ENCODE data around the gene NUP62CL.

Gene NUP62CL

DNA sequence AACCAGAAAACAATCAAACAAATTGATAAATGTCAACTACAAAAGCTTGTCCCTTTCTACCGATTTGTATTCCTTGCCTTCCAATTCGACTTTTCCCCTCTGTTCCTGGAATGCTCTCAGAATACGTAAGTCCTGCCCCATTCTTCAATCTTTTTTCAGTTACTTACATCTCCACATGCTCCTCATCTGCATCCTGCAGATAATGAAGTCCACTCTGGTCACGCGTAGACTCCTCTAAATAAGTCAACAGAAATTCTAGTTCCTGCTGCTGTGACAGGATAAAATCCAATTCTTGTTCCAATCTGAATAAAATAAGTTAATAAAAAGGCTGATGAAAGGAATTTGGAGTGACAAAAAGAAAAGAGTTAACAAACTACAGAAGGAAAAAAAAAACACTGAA lies 53.2 kb downstream of the NUP62CL start:
- DNase-seq, result no peak

DNA sequence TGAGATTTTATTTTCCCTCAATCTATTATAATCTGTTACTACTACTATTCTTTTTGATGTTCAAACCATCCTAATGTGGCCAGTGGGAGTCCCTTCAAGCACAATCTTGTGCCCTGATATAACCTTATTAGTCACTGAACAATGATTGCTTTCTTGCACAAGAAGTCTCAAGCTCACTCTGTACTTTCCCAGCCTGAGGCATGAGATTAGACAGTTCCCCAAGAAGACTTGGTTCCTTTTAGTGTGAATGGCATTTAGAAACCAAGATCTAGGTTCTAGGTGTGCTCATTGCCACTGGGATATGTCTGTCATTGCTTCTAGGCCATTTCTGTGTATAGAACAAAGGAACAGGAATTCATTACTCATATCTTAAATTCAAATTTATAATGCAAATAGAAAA lies 59.6 kb downstream of the NUP62CL start:
- DNase-seq, result no peak

DNA sequence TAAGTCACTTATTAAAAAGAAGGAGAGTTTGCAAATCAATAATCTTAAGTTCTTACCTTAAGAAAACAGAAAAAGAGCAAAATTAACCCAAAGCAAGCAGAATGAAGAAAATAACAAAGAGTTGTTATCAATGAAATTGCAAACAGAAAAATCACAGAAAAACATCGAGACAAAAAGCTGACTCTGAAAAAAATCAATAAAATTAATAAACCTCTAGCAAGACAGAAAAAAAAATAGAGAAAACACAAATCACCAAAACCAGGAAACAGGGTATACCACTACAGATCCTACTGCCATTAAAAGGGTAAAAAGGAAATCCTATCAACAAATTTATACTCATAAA lies 70.3 kb downstream of the NUP62CL start:
- DNase-seq, result no peak

DNA sequence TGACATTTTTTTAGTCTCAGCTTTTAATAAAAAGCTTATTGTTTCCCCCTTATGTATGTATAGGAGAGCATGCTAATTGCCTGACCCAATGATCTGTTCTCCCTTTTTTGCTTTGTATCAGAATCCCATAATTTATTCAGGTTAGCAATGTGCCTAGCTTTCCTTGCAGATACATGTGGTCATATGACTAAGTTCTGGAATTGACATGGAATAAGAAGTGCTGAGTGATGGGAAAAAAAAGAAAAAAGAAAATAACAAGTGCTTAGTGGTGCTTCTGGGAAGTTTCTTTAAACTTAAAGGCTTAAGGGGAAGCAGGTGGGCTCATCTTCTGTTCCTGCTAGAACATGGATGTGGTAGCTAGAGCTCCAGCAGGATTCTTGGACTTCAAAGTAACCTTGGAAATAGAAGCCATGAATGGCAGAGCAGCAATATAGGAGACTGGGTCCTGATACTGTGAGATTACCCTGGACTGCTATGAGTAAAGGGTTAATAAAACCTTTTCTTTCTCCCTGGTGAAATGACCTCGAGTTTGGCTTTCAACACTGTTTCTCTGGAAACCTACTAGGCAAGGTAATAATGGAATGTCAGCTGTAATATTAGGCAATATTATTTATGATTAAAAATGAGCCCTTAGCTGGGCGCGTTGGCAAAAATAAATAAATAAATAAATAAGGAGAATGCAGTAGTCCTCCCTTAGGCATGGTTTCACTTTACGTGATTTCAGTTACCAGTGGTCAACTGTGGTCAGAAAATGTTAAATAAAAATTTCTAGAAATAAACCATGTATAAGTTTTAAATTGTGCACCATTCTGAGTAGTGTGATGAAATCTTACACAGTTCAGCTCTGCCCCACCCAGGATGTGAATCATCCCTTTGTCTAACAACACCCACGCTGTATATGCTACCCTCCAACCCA lies 70.9 kb downstream of the NUP62CL start:
- DNase-seq, result no peak

DNA sequence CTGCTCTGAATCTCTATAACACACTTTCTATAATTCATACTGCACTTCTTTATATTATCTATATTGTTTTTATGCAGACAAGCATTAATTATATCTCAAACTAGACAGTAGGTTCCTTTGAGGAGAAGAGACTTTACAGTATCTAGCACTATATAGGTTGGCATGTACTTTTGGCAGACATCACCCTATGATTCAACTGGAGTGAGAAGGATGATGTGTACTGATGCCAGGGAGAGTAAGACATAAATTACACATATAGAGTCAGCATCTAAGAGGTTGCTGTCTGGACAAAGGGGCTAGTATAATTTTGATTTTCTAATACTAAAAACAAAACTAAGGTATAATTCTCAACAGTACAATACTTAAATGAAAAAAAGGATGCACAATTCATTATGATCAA lies 82.5 kb downstream of the NUP62CL start:
- DNase-seq, result no peak

DNA sequence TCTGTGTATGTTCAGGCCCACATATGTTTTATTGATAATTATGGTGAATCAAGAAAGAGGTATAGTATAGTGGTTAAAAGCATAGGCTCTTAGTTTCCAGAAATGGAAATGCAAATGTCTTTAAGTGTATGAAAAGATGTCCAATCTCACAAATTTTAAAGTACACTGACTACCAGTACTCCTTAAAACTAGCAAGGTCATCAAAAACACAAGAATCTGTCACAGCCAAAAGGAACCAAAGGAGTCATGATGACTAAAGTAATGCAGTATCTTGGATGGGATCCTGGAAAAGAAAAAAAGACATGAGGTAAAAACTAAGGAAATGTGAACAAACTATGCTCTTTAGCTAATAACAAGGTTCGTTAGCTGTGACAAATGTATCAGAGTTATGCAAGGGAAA lies 87.0 kb downstream of the NUP62CL start:
- no peak for DNase-seq

DNA sequence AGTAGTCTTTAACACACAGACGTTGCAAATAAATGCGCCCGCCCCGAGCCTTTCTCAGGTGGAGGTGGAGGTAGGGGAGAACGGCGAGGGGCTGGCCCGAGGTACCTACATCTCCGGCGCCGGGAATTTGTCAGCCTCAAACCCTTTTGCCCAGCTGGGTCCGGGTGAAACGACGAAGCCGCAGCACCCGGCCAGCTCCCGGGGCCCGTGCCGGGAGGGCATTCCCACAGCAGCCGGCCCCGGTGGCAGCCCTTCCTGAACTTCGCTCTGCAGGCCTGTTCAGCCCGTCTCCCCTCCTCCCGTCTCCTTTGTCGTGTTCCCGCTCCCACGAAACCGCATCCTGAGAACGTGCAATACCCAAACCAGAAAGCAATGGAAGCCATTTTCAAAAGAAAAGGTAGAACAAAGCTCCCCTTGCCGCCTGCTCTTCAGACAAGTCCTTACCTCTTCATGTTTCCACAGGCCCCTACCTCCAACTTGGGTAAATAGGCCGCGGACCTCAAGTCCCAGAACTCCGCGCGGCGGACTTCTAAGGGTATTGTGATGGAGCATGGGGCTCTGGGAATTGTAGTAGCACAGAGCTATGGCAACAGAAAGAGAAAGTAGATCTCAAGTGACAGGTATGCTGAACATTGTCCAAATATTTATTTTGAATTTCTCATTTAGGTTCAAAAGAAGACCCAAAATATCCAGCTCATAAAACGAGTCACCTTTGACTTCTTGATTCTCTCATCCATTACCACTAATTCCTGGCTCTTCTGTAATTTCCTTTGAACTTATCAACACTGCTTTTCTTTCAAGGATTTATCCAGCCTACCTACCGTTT lies 87.7 kb downstream of the NUP62CL start, which contains the start of gene RBM41:
Gene RBM41 (minus strand): TSS at position 501 of the 826 bp plus-strand sequence. CDS start 49 bp downstream, at position 452.
- peak; percentile 1 to 88 (median 56) for DNase-seq

DNA sequence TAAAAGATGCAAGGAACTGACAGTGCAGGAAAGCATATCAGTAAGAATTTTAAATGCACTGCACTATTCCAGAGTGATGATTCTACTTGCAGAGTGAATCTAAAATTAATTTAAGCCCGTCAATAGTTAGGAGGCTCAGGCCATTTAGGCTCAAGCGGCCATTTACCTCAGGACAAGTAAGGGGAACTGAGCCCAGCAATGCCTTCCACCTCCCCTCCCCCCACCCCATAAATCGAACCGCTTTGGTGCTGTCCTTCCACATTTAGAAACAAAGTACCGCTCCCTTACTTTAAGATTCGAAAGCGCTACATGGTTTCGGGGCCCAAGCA lies 88.3 kb downstream of the NUP62CL start:
- DNase-seq, result peak in 2 of 56 donors; percentile 0 to 1

DNA sequence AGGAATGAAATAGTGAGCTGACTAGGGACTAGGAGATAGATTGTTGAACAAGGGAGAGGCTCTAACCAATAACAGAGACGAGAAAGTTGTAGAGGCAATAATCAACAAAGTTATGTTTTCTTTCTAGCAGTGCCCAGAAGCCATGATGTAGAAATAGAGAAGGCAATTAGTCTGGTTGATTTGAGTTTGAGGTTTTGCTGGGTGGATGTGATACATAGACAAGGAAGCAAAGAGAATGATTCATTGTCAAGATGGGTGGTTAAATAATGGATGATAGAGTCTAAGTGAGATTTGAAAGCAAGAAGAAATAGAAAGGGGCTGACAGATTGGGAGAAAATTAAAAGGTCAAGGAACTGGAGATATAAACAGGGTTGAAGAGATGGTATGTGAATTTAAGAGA lies 98.8 kb downstream of the NUP62CL start:
- no peak for DNase-seq

DNA sequence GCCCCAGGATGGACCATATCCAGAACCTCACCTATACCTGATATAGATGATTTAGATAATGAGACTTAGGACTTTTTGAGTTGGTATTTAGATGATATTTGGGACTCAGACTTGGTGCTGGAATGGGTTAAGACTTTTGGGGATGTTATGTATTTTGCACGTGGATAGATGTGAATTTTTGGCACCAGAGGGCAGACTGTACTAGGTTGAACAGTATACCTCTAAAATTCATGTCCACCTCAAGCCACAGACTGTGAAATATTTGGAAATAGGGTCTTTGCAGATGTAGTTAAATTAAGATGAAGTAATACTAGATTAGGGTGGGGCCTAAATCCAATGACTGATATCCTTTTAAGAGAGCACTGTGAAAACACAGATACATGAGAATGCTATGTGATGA lies 103.3 kb downstream of the NUP62CL start:
- DNase-seq, result no peak

DNA sequence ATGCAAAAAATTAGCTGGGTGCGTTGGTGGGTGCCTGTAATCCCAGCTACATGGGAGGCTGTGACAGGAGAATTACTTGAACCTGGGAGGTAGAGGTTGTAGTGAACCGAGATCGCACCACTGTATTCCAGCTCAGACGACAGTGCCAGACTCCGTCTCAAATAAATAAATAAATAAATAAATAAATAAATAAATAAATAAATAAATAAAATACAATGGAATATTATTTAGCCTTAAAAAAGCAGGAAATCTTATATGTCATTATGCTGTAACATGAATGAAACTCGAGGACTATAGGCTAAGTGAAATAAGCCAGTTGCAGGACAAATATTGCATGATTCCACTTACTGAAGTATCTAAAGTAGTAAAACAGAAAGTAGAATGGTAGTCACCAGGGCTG lies 130.1 kb downstream of the NUP62CL start:
- no peak for DNase-seq

Data from nucleus accumbens (tissue), 56 donors.